ENCODE results near the gene SLC17A1. TPM values are rescaled to one million over a fixed set of nuclear protein-coding genes. Genes with fewer than 3 reads are reported as not detected.

The SLC17A1 gene
- total RNA-seq, 1 donor from 2014 or later: not detected

- Mint-ChIP-seq H3K36me3 (ENCODE audit: low read depth) (no peaks in the 10 kb centered on the region), H3K4me1 (ENCODE audit: low read depth) (no peaks in the 10 kb centered on the region), H3K27me3 (ENCODE audit: insufficient read depth) (peaks cover 7% of the 10 kb centered on the region), H3K4me3 (no peak overlapping the region), H3K9me3 (no peaks in the 10 kb centered on the region), H3K27ac (no peak overlapping the region)
- DNase-seq (ENCODE audit: low spot score): no peak
- intact Hi-C loops (cut with micrococcal nuclease): no loop called here
These were observed 83.8 kb downstream of the SLC17A1 start for GRCh38 chr6:25748049-25748448.

GRCh38 chr6:25747477-25747876, 84.4 kb downstream of the SLC17A1 start:
- intact Hi-C loops (cut with micrococcal nuclease): no loop called here
- Mint-ChIP-seq H3K27ac (no peak overlapping the region), H3K27me3 (ENCODE audit: insufficient read depth) (peaks cover 5% of the 10 kb centered on the region), H3K9me3 (no peaks in the 10 kb centered on the region), H3K36me3 (ENCODE audit: low read depth) (no peaks in the 10 kb centered on the region), H3K4me3 (no peak overlapping the region), H3K4me1 (ENCODE audit: low read depth) (no peaks in the 10 kb centered on the region)
- DNase-seq (ENCODE audit: low spot score): no peak

- Mint-ChIP-seq H3K36me3 (ENCODE audit: low read depth) (no peaks in the 10 kb centered on the region), H3K9me3 (no peaks in the 10 kb centered on the region)
- DNase-seq (ENCODE audit: low spot score): no peak
These were observed 84.9 kb downstream of the SLC17A1 start for GRCh38 chr6:25746968-25747367.

GRCh38 chr6:25745836-25746235, 86.0 kb downstream of the SLC17A1 start:
- Mint-ChIP-seq H3K27me3 (ENCODE audit: insufficient read depth) (peaks cover 5% of the 10 kb centered on the region), H3K36me3 (ENCODE audit: low read depth) (peaks cover under 1% of the 10 kb centered on the region), H3K4me1 (ENCODE audit: low read depth) (no peaks in the 10 kb centered on the region), H3K4me3 (no peak overlapping the region), H3K9me3 (no peaks in the 10 kb centered on the region), H3K27ac (no peak overlapping the region)
- no peak for DNase-seq (ENCODE audit: low spot score)
- intact Hi-C loops (cut with micrococcal nuclease): no loop called here

More at GRCh38 chr6:25746968-25747367, 84.9 kb downstream of the SLC17A1 start:
- Mint-ChIP-seq H3K27ac (no peak overlapping the region), H3K27me3 (ENCODE audit: insufficient read depth) (peaks cover 5% of the 10 kb centered on the region), H3K4me3 (no peak overlapping the region), H3K4me1 (ENCODE audit: low read depth) (no peaks in the 10 kb centered on the region)
- intact Hi-C loops (cut with micrococcal nuclease): no loop called here

GRCh38 chr6:25743868-25744267, 88.0 kb downstream of the SLC17A1 start:
- no peak for DNase-seq (ENCODE audit: low spot score)
- Mint-ChIP-seq H3K9me3 (no peaks in the 10 kb centered on the region), H3K4me1 (ENCODE audit: low read depth) (no peaks in the 10 kb centered on the region), H3K4me3 (no peak overlapping the region), H3K27me3 (ENCODE audit: insufficient read depth) (peaks cover 11% of the 10 kb centered on the region), H3K27ac (no peak overlapping the region), H3K36me3 (ENCODE audit: low read depth) (peaks cover 2% of the 10 kb centered on the region)
- intact Hi-C loops (cut with micrococcal nuclease): no loop called here

- no peak overlapping the region for H3K4me3 Mint-ChIP-seq
- peaks cover 43% of the 10 kb centered on the region for H3K27me3 Mint-ChIP-seq (ENCODE audit: insufficient read depth)
- no peak for DNase-seq (ENCODE audit: low spot score)
- H3K27ac Mint-ChIP-seq: no peak overlapping the region
- no peaks in the 10 kb centered on the region for H3K36me3 Mint-ChIP-seq (ENCODE audit: low read depth)
- H3K4me1 Mint-ChIP-seq (ENCODE audit: low read depth): no peaks in the 10 kb centered on the region
- peaks cover 20% of the 10 kb centered on the region for H3K9me3 Mint-ChIP-seq
- intact Hi-C loops (cut with micrococcal nuclease): loop anchor here (5.0 kb wide), 1 partner anchor 207 kb away; no protein-coding TSS in a partner anchor
These were observed 96.6 kb downstream of the SLC17A1 start for GRCh38 chr6:25735261-25735660.

Other genes starting within 250 kb of the SLC17A1 start
- not detected in 2 replicates for gene SCGN, start 179.8 kb downstream of the SLC17A1 start, total RNA-seq
- gene SLC17A4, start 77.3 kb downstream of the SLC17A1 start, total RNA-seq: not detected in 2 replicates
- 0.21 and 0.66 TPM in 2 replicates for gene SLC17A3, start 42.2 kb upstream of the SLC17A1 start, total RNA-seq
- gene SLC17A2, start 98.6 kb upstream of the SLC17A1 start, total RNA-seq: 0.10 TPM in 2 replicates
- gene TRIM38, start 130.8 kb upstream of the SLC17A1 start, total RNA-seq: 24.5 and 25.3 TPM in 2 replicates

All from activated T-helper 1 cell treated with anti-CD3 and anti-CD28 coated beads, Interleukin-12 subunit alpha, Interleukin-12 subunit beta, Interleukin-2, Interleukin-4 antibody, amounts not matched to agents 30 ng/mL and 10 ng/mL and 1 ng/mL, durations not matched to agents 14 hours and 24 hours and 36 hours (primary cell).